NB4 (cell line): ENCODE results near the gene HERPUD1.

ENCODE experiments used
- DNase-seq: peaks from one replicate; pipeline ENCODE4 v3.0.0; 2010; ENCODE audit warnings: low read depth
- H3K4me3 ChIP-seq: one replicate; pipeline ENCODE4 v1.5.1; 2011; ENCODE audit warnings: mild to moderate bottlenecking, low read depth, low read length, moderate library complexity
- MYC ChIP-seq: IDR thresholded peaks from 2 replicates; pipeline ENCODE4 v1.6.1; 2011; ENCODE audit warnings: low read depth, low read length
- POLR2A ChIP-seq: IDR thresholded peaks from 2 replicates; pipeline ENCODE4 v1.6.1; 2011; ENCODE audit warnings: mild to moderate bottlenecking; ENCODE audit not compliant: insufficient read length; ENCODE audit errors: extremely low read depth
- TF ChIP-seq, protein P1 (sequence below): IDR thresholded peaks from 2 replicates; pipeline ENCODE4 v1.6.1; 2011; ENCODE audit warnings: low read depth, low read length
- TF ChIP-seq, protein P2 (sequence below): IDR thresholded peaks from one replicate; pipeline ENCODE4 v1.5.1; 2012; ENCODE audit warnings: low read depth, low read length

HERPUD1 gene

DNA sequence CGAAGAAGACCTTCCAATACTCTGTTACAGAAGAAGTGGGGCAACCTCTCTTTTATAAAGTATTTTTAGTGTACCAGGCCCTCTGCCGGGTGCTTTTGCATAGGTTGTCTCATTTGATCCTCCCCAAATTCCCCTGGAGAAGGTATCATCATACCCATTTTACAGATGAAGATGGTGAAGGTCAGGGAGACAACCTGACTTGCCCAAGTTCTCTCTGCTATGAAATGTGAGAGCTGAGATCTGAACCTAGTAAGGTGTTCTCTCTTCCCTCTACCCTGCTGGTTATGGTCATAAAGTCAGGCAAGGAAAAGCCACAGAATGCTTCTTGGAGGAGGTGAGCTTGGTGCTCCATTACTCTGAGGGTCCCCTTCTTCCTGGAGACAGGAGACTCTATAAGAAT, 28.1 kb upstream of the HERPUD1 start:
- no peak for DNase-seq
- TF ChIP-seq, protein P1, sequence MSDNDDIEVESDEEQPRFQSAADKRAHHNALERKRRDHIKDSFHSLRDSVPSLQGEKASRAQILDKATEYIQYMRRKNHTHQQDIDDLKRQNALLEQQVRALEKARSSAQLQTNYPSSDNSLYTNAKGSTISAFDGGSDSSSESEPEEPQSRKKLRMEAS = no peak
- TF ChIP-seq MYC (no peak), POLR2A (no peak)
- TF ChIP-seq, protein P2, sequence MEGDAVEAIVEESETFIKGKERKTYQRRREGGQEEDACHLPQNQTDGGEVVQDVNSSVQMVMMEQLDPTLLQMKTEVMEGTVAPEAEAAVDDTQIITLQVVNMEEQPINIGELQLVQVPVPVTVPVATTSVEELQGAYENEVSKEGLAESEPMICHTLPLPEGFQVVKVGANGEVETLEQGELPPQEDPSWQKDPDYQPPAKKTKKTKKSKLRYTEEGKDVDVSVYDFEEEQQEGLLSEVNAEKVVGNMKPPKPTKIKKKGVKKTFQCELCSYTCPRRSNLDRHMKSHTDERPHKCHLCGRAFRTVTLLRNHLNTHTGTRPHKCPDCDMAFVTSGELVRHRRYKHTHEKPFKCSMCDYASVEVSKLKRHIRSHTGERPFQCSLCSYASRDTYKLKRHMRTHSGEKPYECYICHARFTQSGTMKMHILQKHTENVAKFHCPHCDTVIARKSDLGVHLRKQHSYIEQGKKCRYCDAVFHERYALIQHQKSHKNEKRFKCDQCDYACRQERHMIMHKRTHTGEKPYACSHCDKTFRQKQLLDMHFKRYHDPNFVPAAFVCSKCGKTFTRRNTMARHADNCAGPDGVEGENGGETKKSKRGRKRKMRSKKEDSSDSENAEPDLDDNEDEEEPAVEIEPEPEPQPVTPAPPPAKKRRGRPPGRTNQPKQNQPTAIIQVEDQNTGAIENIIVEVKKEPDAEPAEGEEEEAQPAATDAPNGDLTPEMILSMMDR = no peak
- no peak overlapping the region for H3K4me3 ChIP-seq

DNA sequence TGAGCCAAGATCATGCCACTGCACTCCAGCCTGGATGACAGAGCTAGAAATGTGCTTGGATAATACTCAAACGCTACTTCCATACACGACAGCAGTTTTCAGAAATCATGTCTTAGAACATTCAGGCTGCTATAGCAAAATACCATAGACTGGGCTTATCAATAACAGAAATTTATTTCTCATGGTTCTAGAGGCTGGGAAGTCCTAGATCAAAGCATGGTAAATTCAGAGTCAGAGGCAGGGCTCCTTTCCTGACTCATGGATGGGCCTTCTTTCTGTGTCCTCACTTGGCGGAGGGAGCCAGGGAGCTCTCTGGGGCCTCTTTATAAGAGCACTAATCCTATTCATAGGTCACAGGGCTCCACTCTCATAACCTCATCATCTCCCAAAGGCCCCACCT, 24.5 kb upstream of the HERPUD1 start:
- TF ChIP-seq, protein P2 = no peak
- TF ChIP-seq, protein P1 = no peak
- TF ChIP-seq MYC (no peak), POLR2A (no peak)
- no peak for DNase-seq
- H3K4me3 ChIP-seq = no peak overlapping the region

DNA sequence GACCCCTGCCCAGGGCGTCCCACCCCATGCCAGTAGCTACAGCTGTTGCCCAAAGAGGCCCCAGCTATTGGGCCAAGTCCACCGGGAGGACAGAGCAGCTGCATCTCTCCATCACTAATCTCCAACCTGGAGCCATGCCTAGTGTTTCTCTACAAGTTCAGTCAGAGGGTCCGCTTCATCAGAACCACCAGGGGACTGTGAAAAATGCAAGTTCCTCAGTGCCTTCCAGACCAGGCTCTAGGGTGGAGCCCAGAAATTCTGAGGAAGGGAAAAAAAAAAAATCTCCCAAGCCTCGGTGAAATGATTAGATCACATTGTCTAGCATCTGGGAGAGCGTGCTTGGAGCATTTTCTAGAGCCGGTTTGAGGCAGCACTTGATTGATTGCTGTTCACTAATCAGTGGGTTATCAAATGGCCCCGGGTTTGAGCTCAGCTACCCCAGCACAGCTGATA, 22.4 kb upstream of the HERPUD1 start:
- TF ChIP-seq POLR2A = no peak
- TF ChIP-seq, protein P1 = no peak
- TF ChIP-seq MYC = no peak
- TF ChIP-seq, protein P2 = no peak

DNA sequence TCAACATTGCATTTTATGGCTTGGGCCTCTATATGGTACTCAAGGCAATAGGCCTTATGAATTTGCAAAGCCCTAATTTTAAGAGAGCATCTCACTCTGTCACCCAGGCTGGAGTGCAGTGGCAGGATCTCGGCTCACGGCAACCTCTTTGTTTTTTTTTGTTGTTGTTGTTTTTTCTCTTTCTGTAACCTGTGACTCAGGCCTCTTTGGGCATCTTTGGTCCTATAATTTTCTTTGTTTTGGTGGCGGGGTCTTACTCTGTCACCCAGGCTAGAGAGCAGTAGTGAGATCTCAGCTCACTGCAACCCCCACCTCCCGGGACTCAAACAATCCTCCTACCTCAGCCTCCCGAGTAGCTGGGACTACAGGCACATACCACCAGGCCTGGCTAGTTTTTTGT, 21.8 kb upstream of the HERPUD1 start:
- peak; percentile 34 for DNase-seq
- no peak overlapping the region for H3K4me3 ChIP-seq
- TF ChIP-seq POLR2A (no peak), MYC (no peak)
- TF ChIP-seq, protein P2 = no peak
- TF ChIP-seq, protein P1 = no peak

More for the DNA sequence above, 22.4 kb upstream of the HERPUD1 start:
- DNase-seq = no peak
- H3K4me3 ChIP-seq = no peak overlapping the region

DNA sequence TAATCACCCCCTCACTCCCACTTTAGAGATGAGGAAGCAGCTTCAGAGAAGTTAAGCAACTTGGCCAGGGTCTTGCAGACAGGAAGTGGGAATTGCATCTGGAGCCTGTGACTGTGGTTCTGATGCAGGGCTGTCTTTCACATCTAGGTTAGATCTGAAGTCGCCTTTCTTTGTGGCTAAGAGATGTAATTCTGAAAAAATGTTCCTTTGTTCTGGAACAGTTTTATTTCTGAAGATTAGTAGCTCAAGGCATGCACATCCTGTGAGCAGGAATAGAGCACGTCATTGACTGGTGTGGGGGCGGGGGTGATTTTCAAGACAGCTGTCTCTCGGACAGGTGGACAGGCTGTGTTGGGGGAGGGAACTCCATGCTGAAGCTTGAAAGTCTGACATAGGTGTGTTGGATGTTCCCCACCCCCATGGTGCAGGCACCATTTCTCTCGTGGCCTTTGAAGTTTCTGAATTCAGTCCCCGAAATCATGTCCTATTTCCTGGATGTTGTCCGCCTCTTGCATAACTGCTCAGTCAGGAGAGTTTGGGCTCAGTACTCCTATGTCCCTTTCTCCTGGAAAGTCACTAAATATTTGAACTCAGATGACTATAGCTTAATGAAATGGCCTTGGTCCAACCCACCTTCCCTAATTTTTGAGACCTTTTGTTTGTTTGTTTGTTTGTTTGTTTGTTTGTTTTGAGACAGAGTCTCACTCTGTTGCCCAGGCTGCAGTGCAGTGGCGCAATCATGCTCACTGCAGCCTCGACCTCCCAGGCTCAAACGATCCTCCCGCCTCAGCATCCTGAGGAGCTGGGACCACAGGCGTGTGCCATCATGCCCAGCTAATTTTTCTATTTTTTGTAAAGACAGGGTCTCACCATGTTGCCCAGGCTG, 21.0 kb upstream of the HERPUD1 start:
- TF ChIP-seq POLR2A (no peak), MYC (no peak)
- TF ChIP-seq, protein P2 = no peak
- TF ChIP-seq, protein P1 = no peak
- DNase-seq = peak; percentile 93
- no peak overlapping the region for H3K4me3 ChIP-seq
